Measurements from ENCODE around the gene LSS.

DNA sequence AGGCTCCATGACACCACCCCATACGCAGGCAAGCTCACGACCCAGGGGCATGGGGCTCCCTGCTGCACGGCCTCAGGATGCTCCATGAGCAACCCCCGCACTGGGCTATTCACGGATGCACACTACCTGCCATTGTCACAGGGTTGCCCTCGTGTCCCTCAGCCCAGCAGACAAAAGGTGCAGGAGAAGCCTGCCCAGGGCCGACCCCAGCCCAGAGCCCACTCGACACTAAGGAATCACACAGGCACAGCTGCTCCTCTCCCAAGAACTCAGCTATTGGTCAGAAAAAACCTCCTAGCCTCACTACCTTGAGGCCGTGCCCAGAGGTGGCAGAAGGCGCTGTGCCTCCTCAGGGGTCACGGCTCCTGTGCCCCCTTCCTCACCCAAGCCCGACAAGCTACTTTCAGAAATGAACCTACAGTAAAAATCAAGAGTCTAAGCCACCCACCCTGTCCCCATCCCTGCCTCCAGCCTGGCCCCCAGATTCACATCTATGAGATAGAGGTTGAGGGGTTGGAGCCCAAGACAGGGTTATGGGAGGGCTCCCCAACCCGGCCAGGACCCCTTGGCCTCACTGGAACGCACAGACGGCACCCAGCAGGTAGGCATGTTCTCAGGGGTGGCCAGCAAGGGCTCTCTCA lies 38.0 kb downstream of the LSS start:
- TF ChIP-seq, protein P1, sequence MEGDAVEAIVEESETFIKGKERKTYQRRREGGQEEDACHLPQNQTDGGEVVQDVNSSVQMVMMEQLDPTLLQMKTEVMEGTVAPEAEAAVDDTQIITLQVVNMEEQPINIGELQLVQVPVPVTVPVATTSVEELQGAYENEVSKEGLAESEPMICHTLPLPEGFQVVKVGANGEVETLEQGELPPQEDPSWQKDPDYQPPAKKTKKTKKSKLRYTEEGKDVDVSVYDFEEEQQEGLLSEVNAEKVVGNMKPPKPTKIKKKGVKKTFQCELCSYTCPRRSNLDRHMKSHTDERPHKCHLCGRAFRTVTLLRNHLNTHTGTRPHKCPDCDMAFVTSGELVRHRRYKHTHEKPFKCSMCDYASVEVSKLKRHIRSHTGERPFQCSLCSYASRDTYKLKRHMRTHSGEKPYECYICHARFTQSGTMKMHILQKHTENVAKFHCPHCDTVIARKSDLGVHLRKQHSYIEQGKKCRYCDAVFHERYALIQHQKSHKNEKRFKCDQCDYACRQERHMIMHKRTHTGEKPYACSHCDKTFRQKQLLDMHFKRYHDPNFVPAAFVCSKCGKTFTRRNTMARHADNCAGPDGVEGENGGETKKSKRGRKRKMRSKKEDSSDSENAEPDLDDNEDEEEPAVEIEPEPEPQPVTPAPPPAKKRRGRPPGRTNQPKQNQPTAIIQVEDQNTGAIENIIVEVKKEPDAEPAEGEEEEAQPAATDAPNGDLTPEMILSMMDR (conservative IDR thresholded peaks at IDR 0.05; ENCODE audit: low read depth in 2 of 2), result no peak
- no peak for TF ChIP-seq POLR2AphosphoS5 (IDR thresholded peaks at IDR 0.05; ENCODE audit: low read depth)
- TF ChIP-seq, protein P2, sequence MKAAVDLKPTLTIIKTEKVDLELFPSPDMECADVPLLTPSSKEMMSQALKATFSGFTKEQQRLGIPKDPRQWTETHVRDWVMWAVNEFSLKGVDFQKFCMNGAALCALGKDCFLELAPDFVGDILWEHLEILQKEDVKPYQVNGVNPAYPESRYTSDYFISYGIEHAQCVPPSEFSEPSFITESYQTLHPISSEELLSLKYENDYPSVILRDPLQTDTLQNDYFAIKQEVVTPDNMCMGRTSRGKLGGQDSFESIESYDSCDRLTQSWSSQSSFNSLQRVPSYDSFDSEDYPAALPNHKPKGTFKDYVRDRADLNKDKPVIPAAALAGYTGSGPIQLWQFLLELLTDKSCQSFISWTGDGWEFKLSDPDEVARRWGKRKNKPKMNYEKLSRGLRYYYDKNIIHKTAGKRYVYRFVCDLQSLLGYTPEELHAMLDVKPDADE (IDR thresholded peaks at IDR 0.05), result no peak
- no peak for TF ChIP-seq JUNB (IDR thresholded peaks at IDR 0.05; ENCODE audit: unreplicated experiment)
- TF ChIP-seq EZH2 (IDR thresholded peaks at IDR 0.05; ENCODE audit: low read depth, unreplicated experiment), result no peak
- no peak for TF ChIP-seq CREB1 (CRISPR knock-in tag; IDR thresholded peaks at IDR 0.05; ENCODE audit: low read depth)
